Endothelial cell of umbilical vein (primary cell): ENCODE measurements around the gene RABEP2. TPM values are rescaled to one million over a fixed set of nuclear protein-coding genes. Genes with fewer than 3 reads are reported as not detected.

Source experiments
- BruUV-seq: library from RNA; stranded (reverse); fragments of 400-500 nt; replicated peaks from 2 replicates; lab custom pipeline; 2021; lab: Mats Ljungman, UMichigan
- CTCF ChIA-PET: fragments of 300-600, 350-600 bp; sonication (Branson Sonifier 250); formaldehyde crosslinking; loops from one replicate; lab custom pipeline; 2021; ENCODE audit warnings: antibody characterized with exemption, inconsistent platforms; lab: Charles Lee
- POLR2A ChIA-PET: fragments of 300-600, 350-600 bp; sonication (Branson Sonifier 250); formaldehyde crosslinking; loops from one replicate; lab custom pipeline; 2021; ENCODE audit warnings: antibody characterized with exemption, inconsistent platforms; lab: Charles Lee
- DNase-seq: peaks from one replicate; pipeline ENCODE4 v3.0.0-alpha.2; 2011; ENCODE audit warnings: low read depth, low spot score
- FAIRE-seq: peaks from 2 replicates; lab custom pipeline; 2011; peaks lifted over from hg19 to GRCh38; lab: Jason Lieb, UNC
- H2AFZ ChIP-seq: 2 replicates; pipeline ENCODE4 v1.6.0; 2012; ENCODE audit warnings: low read depth, low read length, control low read depth, inconsistent platforms
- H3K27ac ChIP-seq: 2 replicates; pipeline ENCODE4 v1.5.1; 2011; ENCODE audit warnings: low read depth, mild to moderate bottlenecking, control low read depth, low read length, moderate library complexity; ENCODE audit not compliant: insufficient read depth
- H3K27me3 ChIP-seq, 2 experiments: 2 replicates each; pipeline versions ENCODE4 v1.6.0 to v1.6.1; 2011; ENCODE audit warnings: low read length in 2 of 2, mixed read lengths in 1 of 2; ENCODE audit not compliant: control insufficient read depth in 2 of 2, insufficient read depth in 2 of 2
- H3K36me3 ChIP-seq, 2 experiments: 2 replicates in 1 of 2; 3 replicates in 1 of 2; pipeline ENCODE4 v1.5.1; 2011; ENCODE audit warnings: low read length in 2 of 2, mild to moderate bottlenecking in 1 of 2, moderate library complexity in 1 of 2; ENCODE audit not compliant: control insufficient read depth in 2 of 2, insufficient read depth in 2 of 2; ENCODE audit errors: extremely low read depth in 1 of 2
- H3K4me1 ChIP-seq: 3 replicates; pipeline ENCODE4 v1.5.1; 2011; ENCODE audit warnings: mild to moderate bottlenecking, low read length; ENCODE audit not compliant: control insufficient read depth, insufficient read depth; ENCODE audit errors: extremely low read depth
- H3K4me2 ChIP-seq: 2 replicates; pipeline ENCODE4 v1.6.1; 2011; ENCODE audit warnings: low read length, control low read depth, mixed read lengths; ENCODE audit not compliant: insufficient read depth
- H3K4me3 ChIP-seq, 3 experiments: fragments of 200-600 bp in 1 of 3; sonication (generic), shearing (Covaris generic) in 1 of 3; replicated peaks in 1 of 3; 2 replicates each; pipeline ENCODE4 v1.5.1; 2011 to 2016; ENCODE audit warnings: control low read depth in 3 of 3, low read length in 3 of 3, mild to moderate bottlenecking in 2 of 3, inconsistent platforms in 1 of 3, low read depth in 1 of 3, moderate library complexity in 1 of 3; ENCODE audit not compliant: insufficient read depth in 1 of 3
- H3K79me2 ChIP-seq: 2 replicates; pipeline ENCODE4 v1.6.0; 2012; ENCODE audit warnings: low read length, inconsistent platforms; ENCODE audit not compliant: control insufficient read depth, insufficient read depth
- H3K9ac ChIP-seq: replicated peaks from 2 replicates; pipeline ENCODE3; 2011; ENCODE audit warnings: low read length, control low read depth; ENCODE audit not compliant: insufficient read depth; ENCODE audit errors: extremely low read depth
- H3K9me1 ChIP-seq: replicated peaks from 3 replicates; pipeline ENCODE4 v1.6.0; 2011; ENCODE audit warnings: mild to moderate bottlenecking, low read length; ENCODE audit not compliant: control insufficient read depth, insufficient read depth; ENCODE audit errors: extremely low read depth
- H3K9me3 ChIP-seq: replicated peaks from 2 replicates; pipeline ENCODE4 v1.5.1; 2012; ENCODE audit warnings: low read length, inconsistent platforms; ENCODE audit not compliant: control insufficient read depth, insufficient read depth
- H4K20me1 ChIP-seq: replicated peaks from 2 replicates; pipeline ENCODE3; 2011; ENCODE audit warnings: mild to moderate bottlenecking, low read length; ENCODE audit not compliant: control insufficient read depth, insufficient read depth; ENCODE audit errors: extremely low read depth
- EZH2 ChIP-seq: IDR thresholded peaks from 2 replicates; pipeline ENCODE4 v1.6.1; 2012; ENCODE audit warnings: borderline replicate concordance, low read depth, mild to moderate bottlenecking, moderate library complexity, low read length, inconsistent platforms; ENCODE audit not compliant: severe bottlenecking
- FOS ChIP-seq: IDR thresholded peaks from 2 replicates; pipeline ENCODE4 v1.6.1; 2011; ENCODE audit warnings: mild to moderate bottlenecking, low read length, moderate library complexity, borderline replicate concordance; ENCODE audit not compliant: insufficient read depth
- GATA2 ChIP-seq: IDR thresholded peaks from 2 replicates; pipeline ENCODE4 v1.7.0; 2011; ENCODE audit warnings: low read depth, mild to moderate bottlenecking, moderate library complexity, mixed read lengths, low read length; ENCODE audit not compliant: insufficient read length, insufficient read depth
- JUN ChIP-seq: IDR thresholded peaks from 2 replicates; pipeline ENCODE4 v1.6.1; 2011; ENCODE audit warnings: borderline replicate concordance, low read depth; ENCODE audit not compliant: insufficient read length, insufficient read depth
- MAX ChIP-seq: IDR thresholded peaks from 2 replicates; pipeline ENCODE4 v1.6.1; 2011; ENCODE audit not compliant: insufficient read depth, insufficient read length
- MYC ChIP-seq: IDR thresholded peaks from one replicate; pipeline ENCODE4 v1.6.1; 2011; ENCODE audit warnings: mild to moderate bottlenecking, low read depth, low read length
- POLR2A ChIP-seq: IDR thresholded peaks from 2 replicates; pipeline ENCODE4 v1.6.1; 2012; ENCODE audit warnings: low read depth, mild to moderate bottlenecking, control low read depth, low read length
- dilution Hi-C: fragments of 300-500 bp; cut with MboI; formaldehyde crosslinking; loops from one replicate; pipeline ENCODE4 v1.15.0; 2019; ENCODE audit warnings: low sequenced_read_pairs; ENCODE audit not compliant: extremely low pct_ligation_motif_present
- intact Hi-C: fragments of 100-400 bp; cut with micrococcal nuclease; formaldehyde crosslinking; loops from one replicate; pipeline ENCODE4 v1.10.0; 2022
- polyA plus RNA-seq, 4 experiments: library from polyadenylated mRNA; depleted of rRNA in 3 of 4; stranded (reverse) in 3 of 4; unstranded in 1 of 4; fragments of >200 nt; gene quantifications; 2 replicates each; pipeline versions ENCODE4 v1.2.1 to v1.2.3, GENCODE V29; 2011 to 2012; ENCODE audit warnings: missing spikeins in 1 of 4
- total RNA-seq: library from RNA; stranded (reverse); gene quantifications from 2 replicates; pipeline ENCODE4 v1.2.3, GENCODE V29; 2021
- TF ChIP-seq, protein P1 (sequence below), 2 donors: IDR thresholded peaks; 1 replicate in 1 of 2; 2 replicates in 1 of 2; pipeline ENCODE4 v1.5.1; 2011; ENCODE audit warnings: low read length in 2 of 2, mild to moderate bottlenecking in 2 of 2, moderate library complexity in 2 of 2, control low read depth in 1 of 2, inconsistent platforms in 1 of 2, low read depth in 1 of 2; ENCODE audit not compliant: insufficient read depth in 1 of 2; ENCODE audit errors: extremely low read depth in 1 of 2

RABEP2 gene
- total and polyA plus RNA-seq, 2 donors (not counting 3 experiments of a cell fraction or from before 2014, with no cell fraction given): 25.9 to 37.4 TPM

- H3K9me3 ChIP-seq: no peaks in the 10 kb centered on the region
- POLR2A ChIA-PET: no interaction called here
- dilution Hi-C loops: no loop called here
Measured at GRCh38 chr16:28905229-28905754, 19.7 kb downstream of the RABEP2 start.

GRCh38 chr16:28904828-28905227, 20.2 kb downstream of the RABEP2 start:
- H3K4me2 ChIP-seq: no peak overlapping the region
- H3K36me3 ChIP-seq: peaks cover 0 to 12% of the 10 kb centered on the region in 2 experiments
- no peak overlapping the region for H2AFZ ChIP-seq
- dilution Hi-C loops (no loop called here), intact Hi-C loops (no loop called here)
- no peaks in the 10 kb centered on the region for H3K9me3 ChIP-seq
- H3K4me1 ChIP-seq: no peaks in the 10 kb centered on the region
- no peak overlapping the region for H3K9ac ChIP-seq
- ChIA-PET CTCF (no interaction called here), POLR2A (no interaction called here)
- no peak overlapping the region for H3K27ac ChIP-seq
- H3K79me2 ChIP-seq: no peaks in the 10 kb centered on the region
- H4K20me1 ChIP-seq: no peaks in the 10 kb centered on the region
- no peaks in the 10 kb centered on the region for H3K9me1 ChIP-seq
- FAIRE-seq (no peak), DNase-seq (no peak)
- H3K27me3 ChIP-seq: no peaks in the 10 kb centered on the region
- TF ChIP-seq, protein P1, sequence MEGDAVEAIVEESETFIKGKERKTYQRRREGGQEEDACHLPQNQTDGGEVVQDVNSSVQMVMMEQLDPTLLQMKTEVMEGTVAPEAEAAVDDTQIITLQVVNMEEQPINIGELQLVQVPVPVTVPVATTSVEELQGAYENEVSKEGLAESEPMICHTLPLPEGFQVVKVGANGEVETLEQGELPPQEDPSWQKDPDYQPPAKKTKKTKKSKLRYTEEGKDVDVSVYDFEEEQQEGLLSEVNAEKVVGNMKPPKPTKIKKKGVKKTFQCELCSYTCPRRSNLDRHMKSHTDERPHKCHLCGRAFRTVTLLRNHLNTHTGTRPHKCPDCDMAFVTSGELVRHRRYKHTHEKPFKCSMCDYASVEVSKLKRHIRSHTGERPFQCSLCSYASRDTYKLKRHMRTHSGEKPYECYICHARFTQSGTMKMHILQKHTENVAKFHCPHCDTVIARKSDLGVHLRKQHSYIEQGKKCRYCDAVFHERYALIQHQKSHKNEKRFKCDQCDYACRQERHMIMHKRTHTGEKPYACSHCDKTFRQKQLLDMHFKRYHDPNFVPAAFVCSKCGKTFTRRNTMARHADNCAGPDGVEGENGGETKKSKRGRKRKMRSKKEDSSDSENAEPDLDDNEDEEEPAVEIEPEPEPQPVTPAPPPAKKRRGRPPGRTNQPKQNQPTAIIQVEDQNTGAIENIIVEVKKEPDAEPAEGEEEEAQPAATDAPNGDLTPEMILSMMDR (IDR thresholded peaks at IDR 0.05; ENCODE audit: extremely low read depth in 1 of 2, insufficient read depth in 1 of 2, low read depth in 1 of 2, low read length in 2 of 2): no peak
- TF ChIP-seq POLR2A (no peak), MYC (no peak), FOS (no peak), JUN (no peak), GATA2 (no peak), EZH2 (no peak), MAX (no peak)
- H3K4me3 ChIP-seq: no peak overlapping the region
- no TSS peak for BruUV-seq

More at GRCh38 chr16:28905229-28905754, 19.7 kb downstream of the RABEP2 start:
- H3K27me3 ChIP-seq: no peaks in the 10 kb centered on the region
- no peak overlapping the region for H3K9ac ChIP-seq
- intact Hi-C loops: no loop called here
- H3K4me3 ChIP-seq: no peak overlapping the region
- H3K27ac ChIP-seq: no peak overlapping the region
- H3K9me1 ChIP-seq: no peaks in the 10 kb centered on the region
- DNase-seq (no peak), FAIRE-seq (no peak)
- H3K4me1 ChIP-seq: no peaks in the 10 kb centered on the region
- H2AFZ ChIP-seq: no peak overlapping the region
- no TSS peak for BruUV-seq
- H4K20me1 ChIP-seq: no peaks in the 10 kb centered on the region
- CTCF ChIA-PET: no interaction called here
- H3K36me3 ChIP-seq: peaks cover 0 to 16% of the 10 kb centered on the region in 2 experiments
- no peak overlapping the region for H3K4me2 ChIP-seq
- TF ChIP-seq, protein P1 (IDR thresholded peaks at IDR 0.05; ENCODE audit: extremely low read depth in 1 of 2, insufficient read depth in 1 of 2, low read depth in 1 of 2, low read length in 2 of 2): no peak
- no peak for TF ChIP-seq JUN
- H3K79me2 ChIP-seq: no peaks in the 10 kb centered on the region
